ENCODE results near the gene PPFIBP2. TPM values are rescaled to one million over a fixed set of nuclear protein-coding genes. Genes with fewer than 3 reads are reported as not detected.
A peak's percentile ranks its signal among the peaks of the same experiment; 100 is the strongest.

The PPFIBP2 gene
- polyA plus RNA-seq, 4 donors = 26.5 to 71.7 (median 62.4) TPM

DNA sequence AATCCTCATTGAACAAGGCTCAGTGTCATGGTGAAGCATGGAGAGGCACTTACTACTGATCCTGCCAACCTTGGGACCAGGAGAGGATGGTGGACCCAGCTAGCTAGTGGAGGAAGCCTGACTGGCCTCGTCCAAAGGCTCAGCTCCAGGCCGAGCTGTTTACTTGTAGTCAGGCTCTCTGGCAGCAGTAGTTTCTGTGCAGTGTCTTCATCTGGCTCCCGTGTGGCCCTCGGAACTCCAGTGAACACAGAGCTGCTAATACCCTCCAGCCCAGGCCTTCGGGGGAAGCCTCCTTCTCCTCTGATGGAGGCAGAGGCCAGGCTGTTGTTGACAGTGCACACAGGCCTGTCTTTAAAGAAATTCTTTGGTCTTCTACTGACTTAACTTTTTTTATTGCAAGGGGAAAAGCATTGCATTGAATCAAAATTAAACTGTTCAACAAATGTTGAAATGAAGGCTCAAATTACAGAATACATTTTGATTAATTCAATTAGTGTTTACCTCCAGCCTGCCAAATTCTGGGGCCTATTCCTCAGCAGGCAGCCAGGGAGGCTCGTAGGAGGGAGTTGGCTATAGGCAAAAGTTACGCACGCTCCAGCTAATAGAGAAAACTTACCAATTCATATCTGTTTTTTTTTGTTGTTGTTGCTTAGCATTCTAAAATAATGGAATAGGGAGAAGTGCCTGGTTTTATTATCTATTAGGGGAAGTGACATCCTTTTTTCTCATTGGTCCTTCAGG lies 18.8 kb downstream of the PPFIBP2 start:
- Histone ChIP-seq H3K9me3 (ENCODE audit: control insufficient read depth in 2 of 2, insufficient read depth in 1 of 2, low read depth in 1 of 2, low read length in 1 of 2) (no peaks in the 10 kb centered on the region), H3K4me1 (ENCODE audit: control insufficient read depth in 3 of 3, insufficient read depth in 2 of 3, low read depth in 1 of 3, low read length in 2 of 3) (peaks cover 2 to 11% (median 5%) of the 10 kb centered on the region in 3 donors), H3K4me3 (ENCODE audit: low read depth in 1 of 3, low read length in 3 of 3) (no peak overlapping the region), H3K27me3 (ENCODE audit: control insufficient read depth in 3 of 3, insufficient read depth in 3 of 3, low read length in 3 of 3) (no peaks in the 10 kb centered on the region), H3K36me3 (ENCODE audit: control insufficient read depth in 3 of 3, insufficient read depth in 2 of 3, low read depth in 1 of 3, low read length in 3 of 3) (peaks cover 0 to 9% (median 0%) of the 10 kb centered on the region in 3 donors), H3K27ac (ENCODE audit: low read depth in 1 of 3, low read length in 2 of 3) (no peak overlapping the region)
- WGBS, 3 donors = 69 to 84% (median 82%) methylated on average over 8 of the region's 8 CpGs
- FAIRE-seq (no peak), DNase-seq (no peak)

DNA sequence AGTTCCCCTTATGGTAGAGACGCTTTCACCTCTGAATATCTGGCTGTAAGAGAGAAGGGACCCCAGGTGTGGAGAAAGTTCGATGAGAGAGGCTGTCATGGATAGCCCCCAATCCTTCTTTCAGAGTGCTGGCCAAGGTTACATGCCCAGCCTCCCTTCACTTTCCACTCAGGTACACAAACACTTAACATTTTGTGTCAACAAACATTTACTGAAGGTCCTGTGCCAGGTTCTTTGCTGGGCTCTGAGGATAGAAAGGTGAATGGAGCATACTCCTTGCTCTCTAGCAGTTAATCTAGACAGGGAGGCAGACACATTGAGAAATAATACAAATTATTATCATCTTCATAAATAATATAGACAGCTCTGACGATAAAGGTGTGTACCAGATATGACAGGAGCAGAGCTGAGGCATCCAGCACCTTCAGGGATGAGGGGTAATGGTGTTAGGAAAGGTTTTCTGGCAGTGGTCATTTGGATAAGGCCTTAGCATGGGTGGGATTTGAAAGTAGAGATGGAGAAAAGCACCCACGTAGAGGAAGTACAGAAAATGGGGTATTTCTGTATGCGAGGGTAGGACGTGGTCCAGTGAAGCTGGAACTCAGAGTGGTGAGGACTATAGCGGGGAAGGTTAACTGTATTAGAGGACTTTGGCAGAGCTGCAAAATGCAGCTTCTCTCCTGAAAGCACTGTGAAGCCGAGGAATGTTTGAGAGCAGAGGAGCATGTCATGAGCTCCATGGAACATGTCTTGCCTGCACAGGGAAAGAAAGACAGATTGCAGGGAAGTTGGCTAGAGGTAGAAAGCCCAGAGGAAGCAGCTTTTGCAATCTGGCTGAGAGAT lies 19.6 kb downstream of the PPFIBP2 start:
- 83 to 88% (median 85%) methylated on average over 8 of the region's 8 CpGs for WGBS, 3 donors
- H3K9me3 ChIP-seq (ENCODE audit: control insufficient read depth in 2 of 2, insufficient read depth in 1 of 2, low read depth in 1 of 2, low read length in 1 of 2) = no peaks in the 10 kb centered on the region
- peaks cover 0 to 9% (median 0%) of the 10 kb centered on the region in 3 donors for H3K36me3 ChIP-seq (ENCODE audit: control insufficient read depth in 3 of 3, insufficient read depth in 2 of 3, low read depth in 1 of 3, low read length in 3 of 3)
- DNase-seq (no peak), FAIRE-seq (no peak)
- no peak overlapping the region for H3K4me3 ChIP-seq (ENCODE audit: low read depth in 1 of 3, low read length in 3 of 3)
- H3K4me1 ChIP-seq (ENCODE audit: control insufficient read depth in 3 of 3, insufficient read depth in 2 of 3, low read depth in 1 of 3, low read length in 2 of 3) = peaks cover 2 to 13% (median 5%) of the 10 kb centered on the region in 3 donors
- no peak overlapping the region for H3K27ac ChIP-seq (ENCODE audit: low read depth in 1 of 3, low read length in 2 of 3)
- H3K27me3 ChIP-seq (ENCODE audit: control insufficient read depth in 3 of 3, insufficient read depth in 3 of 3, low read length in 3 of 3) = no peaks in the 10 kb centered on the region

DNA sequence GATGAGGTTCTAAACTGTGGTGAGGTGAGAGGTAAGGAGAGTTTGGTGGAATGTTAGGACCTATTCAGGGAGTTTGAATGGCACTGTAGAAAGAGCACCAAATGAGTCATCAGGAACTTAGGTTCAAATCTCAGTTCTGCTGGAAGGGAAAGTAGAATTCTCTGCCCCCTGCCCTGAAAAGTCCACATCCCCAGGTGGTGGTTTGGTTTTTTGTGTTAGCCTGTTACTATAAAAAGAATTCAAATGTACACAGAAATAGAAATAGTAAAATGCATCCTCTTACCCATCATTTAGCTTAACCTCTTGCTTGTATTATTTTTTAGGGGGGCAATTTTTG lies 20.2 kb downstream of the PPFIBP2 start:
- DNase-seq (no peak), FAIRE-seq (no peak)
- Histone ChIP-seq H3K9me3 (ENCODE audit: control insufficient read depth in 2 of 2, insufficient read depth in 1 of 2, low read depth in 1 of 2, low read length in 1 of 2) (no peaks in the 10 kb centered on the region), H3K27ac (ENCODE audit: low read depth in 1 of 3, low read length in 2 of 3) (no peak overlapping the region), H3K4me1 (ENCODE audit: control insufficient read depth in 3 of 3, insufficient read depth in 2 of 3, low read depth in 1 of 3, low read length in 2 of 3) (peaks cover 2 to 18% (median 5%) of the 10 kb centered on the region in 3 donors), H3K27me3 (ENCODE audit: control insufficient read depth in 3 of 3, insufficient read depth in 3 of 3, low read length in 3 of 3) (no peaks in the 10 kb centered on the region), H3K4me3 (ENCODE audit: low read depth in 1 of 3, low read length in 3 of 3) (no peak overlapping the region), H3K36me3 (ENCODE audit: control insufficient read depth in 3 of 3, insufficient read depth in 2 of 3, low read depth in 1 of 3, low read length in 3 of 3) (peaks cover 0 to 9% (median 0%) of the 10 kb centered on the region in 3 donors)

DNA sequence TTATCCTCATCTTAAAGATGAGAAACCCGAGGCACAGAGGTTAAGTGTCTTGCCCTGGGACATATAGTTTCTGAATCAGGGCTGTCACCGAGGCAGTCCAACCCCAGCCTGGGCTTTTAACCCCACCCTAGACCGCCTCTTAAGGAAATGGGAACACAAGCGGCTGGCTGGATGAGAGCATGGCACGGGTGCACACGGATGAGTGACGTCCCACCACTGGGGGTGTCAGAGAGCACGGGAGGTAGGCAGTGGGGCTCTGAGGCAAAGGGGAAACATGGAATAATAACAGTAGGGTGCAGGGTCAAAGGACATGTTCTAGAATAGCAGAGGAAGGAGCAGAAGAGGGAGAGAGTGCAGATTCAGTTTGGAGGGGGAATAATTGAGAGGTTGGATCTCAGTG lies 22.3 kb downstream of the PPFIBP2 start:
- H3K27me3 ChIP-seq (ENCODE audit: control insufficient read depth in 3 of 3, insufficient read depth in 3 of 3, low read length in 3 of 3) = no peaks in the 10 kb centered on the region
- H3K36me3 ChIP-seq (ENCODE audit: control insufficient read depth in 3 of 3, insufficient read depth in 2 of 3, low read depth in 1 of 3, low read length in 3 of 3) = peaks cover 0 to 7% (median 0%) of the 10 kb centered on the region in 3 donors
- no peaks in the 10 kb centered on the region for H3K9me3 ChIP-seq (ENCODE audit: control insufficient read depth in 2 of 2, insufficient read depth in 1 of 2, low read depth in 1 of 2, low read length in 1 of 2)
- H3K4me1 ChIP-seq (ENCODE audit: control insufficient read depth in 3 of 3, insufficient read depth in 2 of 3, low read depth in 1 of 3, low read length in 2 of 3) = peaks cover 2 to 11% (median 5%) of the 10 kb centered on the region in 3 donors
- peak; percentile 65 to 76 for DNase-seq
- no peak for FAIRE-seq
- no peak overlapping the region for H3K27ac ChIP-seq (ENCODE audit: low read depth in 1 of 3, low read length in 2 of 3)
- WGBS, 3 donors = 9 to 27% (median 12%) methylated on average over 8 of the region's 8 CpGs
- no peak overlapping the region for H3K4me3 ChIP-seq (ENCODE audit: low read depth in 1 of 3, low read length in 3 of 3)

DNA sequence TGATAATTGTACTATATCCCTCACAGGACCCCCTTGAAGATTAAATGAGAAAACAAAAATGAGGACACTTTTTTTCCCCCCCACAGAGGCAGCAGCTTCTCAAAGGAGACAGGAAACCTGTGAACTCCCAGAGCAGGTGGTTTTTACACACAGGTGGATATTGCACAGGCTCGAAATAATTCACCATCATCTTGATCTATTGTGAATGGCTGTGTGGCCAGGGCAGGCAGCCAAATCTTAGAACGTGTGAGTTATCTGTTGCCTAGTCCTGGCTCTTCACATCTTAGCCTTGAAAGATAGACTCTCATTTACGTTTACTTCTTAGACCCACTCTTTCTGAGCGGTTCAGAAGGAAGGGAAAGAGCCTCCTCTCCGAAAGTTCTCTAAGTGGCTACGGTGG lies 23.5 kb downstream of the PPFIBP2 start:
- Histone ChIP-seq H3K4me1 (ENCODE audit: control insufficient read depth in 3 of 3, insufficient read depth in 2 of 3, low read depth in 1 of 3, low read length in 2 of 3) (peaks cover 2 to 11% (median 5%) of the 10 kb centered on the region in 3 donors), H3K27ac (ENCODE audit: low read depth in 1 of 3, low read length in 2 of 3) (no peak overlapping the region), H3K36me3 (ENCODE audit: control insufficient read depth in 3 of 3, insufficient read depth in 2 of 3, low read depth in 1 of 3, low read length in 3 of 3) (peaks cover 0 to 7% (median 0%) of the 10 kb centered on the region in 3 donors), H3K9me3 (ENCODE audit: control insufficient read depth in 2 of 2, insufficient read depth in 1 of 2, low read depth in 1 of 2, low read length in 1 of 2) (no peaks in the 10 kb centered on the region), H3K27me3 (ENCODE audit: control insufficient read depth in 3 of 3, insufficient read depth in 3 of 3, low read length in 3 of 3) (no peaks in the 10 kb centered on the region), H3K4me3 (ENCODE audit: low read depth in 1 of 3, low read length in 3 of 3) (no peak overlapping the region)
- WGBS, 3 donors = 64 to 72% (median 66%) methylated on average over 6 of the region's 6 CpGs
- DNase-seq = no peak
- no peak for FAIRE-seq

DNA sequence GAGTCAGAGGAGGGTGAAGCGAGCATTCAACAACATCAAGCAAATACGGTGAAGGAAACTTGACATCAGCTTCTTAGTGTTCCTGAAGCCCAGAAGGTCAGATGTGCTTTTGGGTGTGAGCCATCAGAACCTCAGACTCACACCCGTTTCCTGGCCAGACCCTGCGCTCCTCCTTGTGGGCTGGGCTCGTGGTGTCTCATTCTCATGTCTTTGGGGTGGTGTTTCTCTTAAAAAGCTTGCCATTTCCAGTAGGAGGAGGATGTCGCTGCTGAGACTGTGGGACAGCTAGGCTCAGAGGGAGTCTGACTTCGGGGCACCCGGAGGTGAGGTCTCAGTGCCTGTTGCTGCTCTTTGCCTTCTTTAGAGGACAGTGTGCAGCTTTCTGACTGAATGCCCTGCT lies 24.2 kb downstream of the PPFIBP2 start:
- no peak for FAIRE-seq
- H3K4me1 ChIP-seq (ENCODE audit: control insufficient read depth in 3 of 3, insufficient read depth in 2 of 3, low read depth in 1 of 3, low read length in 2 of 3) = peaks cover 2 to 11% (median 5%) of the 10 kb centered on the region in 3 donors

DNA sequence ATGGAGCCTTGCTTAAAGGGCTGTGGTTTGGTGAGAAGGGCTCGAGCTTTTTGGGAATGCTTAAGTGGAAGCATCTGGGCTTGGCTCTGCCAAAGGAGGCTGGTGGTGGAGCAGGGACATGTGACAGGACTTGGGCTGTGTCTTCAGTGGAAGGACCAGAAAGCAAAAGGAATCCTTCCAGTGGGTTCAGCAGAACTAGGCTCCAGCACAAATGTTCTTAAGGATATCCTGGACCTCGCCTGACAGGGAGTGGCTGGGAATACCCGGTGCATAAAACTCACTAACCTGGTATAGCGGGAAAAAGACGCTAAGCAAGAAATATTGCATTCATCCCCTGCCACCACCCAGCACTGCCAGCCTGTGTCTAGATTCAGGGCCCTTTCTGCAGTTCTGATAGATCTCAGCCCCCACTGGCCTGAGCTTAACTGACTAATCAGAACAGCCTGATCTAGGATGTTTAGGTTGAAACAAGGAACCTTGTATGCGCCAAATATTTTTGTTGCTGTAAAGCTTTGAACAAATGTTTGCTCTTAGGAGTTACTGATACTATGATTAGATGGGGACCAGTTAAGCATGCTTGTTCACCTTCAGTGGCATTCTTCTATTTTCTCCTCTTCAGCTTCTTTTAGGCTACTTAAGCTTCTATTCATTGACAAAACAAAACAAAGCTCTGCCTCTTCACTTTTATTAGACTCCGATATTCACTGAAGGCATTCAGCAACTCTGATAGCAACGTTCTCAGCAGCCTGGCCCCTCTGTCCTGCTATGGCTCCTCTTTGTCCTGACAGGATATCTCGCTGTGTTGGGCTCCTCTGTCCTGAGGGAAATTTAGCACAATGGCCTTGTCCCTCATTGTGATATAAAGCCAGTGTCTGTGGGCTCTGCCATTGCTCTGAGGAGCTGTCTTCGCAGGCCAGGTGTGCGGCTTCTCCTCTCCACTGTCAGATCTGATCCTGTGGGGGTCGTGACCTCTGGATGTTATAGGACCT lies 25.0 kb downstream of the PPFIBP2 start:
- H3K9me3 ChIP-seq (ENCODE audit: control insufficient read depth in 2 of 2, insufficient read depth in 1 of 2, low read depth in 1 of 2, low read length in 1 of 2) = no peaks in the 10 kb centered on the region
- H3K27me3 ChIP-seq (ENCODE audit: control insufficient read depth in 3 of 3, insufficient read depth in 3 of 3, low read length in 3 of 3) = no peaks in the 10 kb centered on the region
- DNase-seq (peak in 1 of 2 donors; percentile 32), FAIRE-seq (no peak)
- H3K4me3 ChIP-seq (ENCODE audit: low read depth in 1 of 3, low read length in 3 of 3) = no peak overlapping the region
- peaks cover 2 to 11% (median 5%) of the 10 kb centered on the region in 3 donors for H3K4me1 ChIP-seq (ENCODE audit: control insufficient read depth in 3 of 3, insufficient read depth in 2 of 3, low read depth in 1 of 3, low read length in 2 of 3)
- H3K36me3 ChIP-seq (ENCODE audit: control insufficient read depth in 3 of 3, insufficient read depth in 2 of 3, low read depth in 1 of 3, low read length in 3 of 3) = peaks cover 0 to 7% (median 0%) of the 10 kb centered on the region in 3 donors
- peak overlapping the region in 1 of 3 donors; percentile 7 for H3K27ac ChIP-seq (ENCODE audit: low read depth in 1 of 3, low read length in 2 of 3)
- WGBS, 3 donors = 68 to 78% (median 76%) methylated on average over 12 of the region's 12 CpGs

More for the DNA sequence above, 24.2 kb downstream of the PPFIBP2 start:
- Histone ChIP-seq H3K36me3 (ENCODE audit: control insufficient read depth in 3 of 3, insufficient read depth in 2 of 3, low read depth in 1 of 3, low read length in 3 of 3) (peaks cover 0 to 7% (median 0%) of the 10 kb centered on the region in 3 donors), H3K4me3 (ENCODE audit: low read depth in 1 of 3, low read length in 3 of 3) (no peak overlapping the region), H3K27me3 (ENCODE audit: control insufficient read depth in 3 of 3, insufficient read depth in 3 of 3, low read length in 3 of 3) (no peaks in the 10 kb centered on the region), H3K9me3 (ENCODE audit: control insufficient read depth in 2 of 2, insufficient read depth in 1 of 2, low read depth in 1 of 2, low read length in 1 of 2) (no peaks in the 10 kb centered on the region), H3K27ac (ENCODE audit: low read depth in 1 of 3, low read length in 2 of 3) (no peak overlapping the region)
- no peak for DNase-seq
- WGBS, 3 donors = 67 to 77% (median 77%) methylated on average over 8 of the region's 8 CpGs

Measured in small intestine (tissue), 7 donors.